Measurements from ENCODE around the gene TINAGL1. TPM values are rescaled to one million over a fixed set of nuclear protein-coding genes. Genes with fewer than 3 reads are reported as not detected.

Gene TINAGL1
- total RNA-seq, 1 donor from 2014 or later: 1,807 TPM

DNA sequence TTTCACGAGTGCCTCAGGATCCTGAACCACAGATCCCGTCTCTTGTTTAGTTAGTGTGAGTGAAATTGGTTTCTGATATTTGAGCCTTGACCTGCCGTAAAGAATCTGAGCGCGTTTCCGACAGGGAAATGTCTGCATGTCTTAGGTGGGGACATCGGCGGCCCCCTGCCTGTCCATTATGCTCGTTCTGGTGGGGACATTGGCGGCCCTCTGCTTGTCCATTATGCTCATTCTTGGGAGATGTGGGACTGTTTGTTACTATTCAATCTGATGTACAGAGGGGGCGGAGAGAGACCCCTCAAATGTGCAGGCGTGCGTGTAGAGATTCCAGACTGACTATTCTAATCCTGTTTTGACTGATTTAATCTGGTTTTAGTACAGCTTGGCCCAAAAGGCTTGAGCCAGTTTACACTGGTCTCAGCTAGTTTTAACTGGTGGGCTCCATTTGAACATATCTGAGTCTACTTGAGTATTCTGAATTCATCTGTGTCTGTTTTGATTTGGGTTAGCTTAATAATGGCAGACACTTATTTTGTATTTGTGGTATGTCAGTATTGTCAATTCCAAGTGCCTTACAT is 6.6 kb upstream of the TINAGL1 start:
- Histone ChIP-seq H3K4me1 (peaks cover 11 to 47% of the 10 kb centered on the region in 2 donors), H3K36me3 (no peaks in the 10 kb centered on the region), H3K9me3 (no peaks in the 10 kb centered on the region), H3K4me3 (no peak overlapping the region), H3K27me3 (no peaks in the 10 kb centered on the region), H3K27ac (peak overlapping the region; percentile 55 to 97)
- intact Hi-C loops (cut with DNase I): no loop called here
- TF ChIP-seq, protein P1, sequence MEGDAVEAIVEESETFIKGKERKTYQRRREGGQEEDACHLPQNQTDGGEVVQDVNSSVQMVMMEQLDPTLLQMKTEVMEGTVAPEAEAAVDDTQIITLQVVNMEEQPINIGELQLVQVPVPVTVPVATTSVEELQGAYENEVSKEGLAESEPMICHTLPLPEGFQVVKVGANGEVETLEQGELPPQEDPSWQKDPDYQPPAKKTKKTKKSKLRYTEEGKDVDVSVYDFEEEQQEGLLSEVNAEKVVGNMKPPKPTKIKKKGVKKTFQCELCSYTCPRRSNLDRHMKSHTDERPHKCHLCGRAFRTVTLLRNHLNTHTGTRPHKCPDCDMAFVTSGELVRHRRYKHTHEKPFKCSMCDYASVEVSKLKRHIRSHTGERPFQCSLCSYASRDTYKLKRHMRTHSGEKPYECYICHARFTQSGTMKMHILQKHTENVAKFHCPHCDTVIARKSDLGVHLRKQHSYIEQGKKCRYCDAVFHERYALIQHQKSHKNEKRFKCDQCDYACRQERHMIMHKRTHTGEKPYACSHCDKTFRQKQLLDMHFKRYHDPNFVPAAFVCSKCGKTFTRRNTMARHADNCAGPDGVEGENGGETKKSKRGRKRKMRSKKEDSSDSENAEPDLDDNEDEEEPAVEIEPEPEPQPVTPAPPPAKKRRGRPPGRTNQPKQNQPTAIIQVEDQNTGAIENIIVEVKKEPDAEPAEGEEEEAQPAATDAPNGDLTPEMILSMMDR (IDR thresholded peaks at IDR 0.05): no peak
- no peak for DNase-seq (ENCODE audit: low spot score in 2 of 2)

DNA sequence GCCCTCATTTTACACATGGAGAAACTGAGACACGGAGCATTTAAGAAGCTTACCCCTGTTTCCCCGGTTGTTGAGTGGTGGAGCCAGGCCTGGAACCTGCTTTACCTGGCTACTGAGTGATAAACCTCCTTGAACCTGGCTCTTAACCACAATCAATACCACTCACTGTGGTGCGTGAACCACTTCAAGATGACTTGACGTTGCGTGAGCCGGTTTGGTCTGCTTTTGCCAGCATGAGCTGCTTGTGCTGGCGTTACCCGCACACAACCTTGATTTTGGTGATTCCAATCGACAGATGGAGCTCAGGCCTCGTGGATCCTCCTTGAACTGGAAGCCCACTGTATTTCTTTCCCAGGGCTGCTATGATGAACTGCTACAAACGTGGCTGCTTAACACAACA is 6.1 kb upstream of the TINAGL1 start:
- H3K4me3 ChIP-seq: no peak overlapping the region
- intact Hi-C loops (cut with DNase I): no loop called here
- H3K9me3 ChIP-seq: no peaks in the 10 kb centered on the region
- H3K36me3 ChIP-seq: no peaks in the 10 kb centered on the region
- H3K4me1 ChIP-seq: peaks cover 11 to 48% of the 10 kb centered on the region in 2 donors
- TF ChIP-seq, protein P1 (IDR thresholded peaks at IDR 0.05): no peak
- H3K27ac ChIP-seq: peak overlapping the region; percentile 52 to 97
- H3K27me3 ChIP-seq: no peaks in the 10 kb centered on the region
- no peak for DNase-seq (ENCODE audit: low spot score in 2 of 2)

DNA sequence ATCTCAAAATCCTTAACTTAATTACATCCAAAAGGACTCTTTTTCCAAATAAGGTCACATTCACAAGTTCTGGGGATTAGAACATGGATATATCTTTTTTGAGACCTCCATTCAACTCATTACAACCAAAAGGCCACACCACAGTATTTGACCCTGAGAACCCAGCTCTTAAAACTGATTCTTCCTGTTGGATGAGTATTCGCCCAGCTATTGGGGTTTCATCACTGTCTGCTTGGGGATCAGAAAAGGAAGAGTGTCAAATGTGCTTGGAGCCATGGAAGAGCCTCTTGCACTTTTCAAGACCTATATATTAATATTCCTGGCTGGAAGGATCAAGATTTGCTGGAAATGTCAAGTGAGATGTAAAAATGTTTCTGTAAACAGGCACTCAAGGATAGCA is 5.4 kb upstream of the TINAGL1 start:
- TF ChIP-seq, protein P1 (IDR thresholded peaks at IDR 0.05): no peak
- H3K9me3 ChIP-seq: no peaks in the 10 kb centered on the region
- no peaks in the 10 kb centered on the region for H3K36me3 ChIP-seq
- no peak overlapping the region for H3K4me3 ChIP-seq
- peaks cover 16 to 54% of the 10 kb centered on the region in 2 donors for H3K4me1 ChIP-seq
- H3K27me3 ChIP-seq: no peaks in the 10 kb centered on the region
- no peak for DNase-seq (ENCODE audit: low spot score in 2 of 2)
- intact Hi-C loops (cut with DNase I): no loop called here
- peak overlapping the region; percentile 52 to 97 for H3K27ac ChIP-seq

DNA sequence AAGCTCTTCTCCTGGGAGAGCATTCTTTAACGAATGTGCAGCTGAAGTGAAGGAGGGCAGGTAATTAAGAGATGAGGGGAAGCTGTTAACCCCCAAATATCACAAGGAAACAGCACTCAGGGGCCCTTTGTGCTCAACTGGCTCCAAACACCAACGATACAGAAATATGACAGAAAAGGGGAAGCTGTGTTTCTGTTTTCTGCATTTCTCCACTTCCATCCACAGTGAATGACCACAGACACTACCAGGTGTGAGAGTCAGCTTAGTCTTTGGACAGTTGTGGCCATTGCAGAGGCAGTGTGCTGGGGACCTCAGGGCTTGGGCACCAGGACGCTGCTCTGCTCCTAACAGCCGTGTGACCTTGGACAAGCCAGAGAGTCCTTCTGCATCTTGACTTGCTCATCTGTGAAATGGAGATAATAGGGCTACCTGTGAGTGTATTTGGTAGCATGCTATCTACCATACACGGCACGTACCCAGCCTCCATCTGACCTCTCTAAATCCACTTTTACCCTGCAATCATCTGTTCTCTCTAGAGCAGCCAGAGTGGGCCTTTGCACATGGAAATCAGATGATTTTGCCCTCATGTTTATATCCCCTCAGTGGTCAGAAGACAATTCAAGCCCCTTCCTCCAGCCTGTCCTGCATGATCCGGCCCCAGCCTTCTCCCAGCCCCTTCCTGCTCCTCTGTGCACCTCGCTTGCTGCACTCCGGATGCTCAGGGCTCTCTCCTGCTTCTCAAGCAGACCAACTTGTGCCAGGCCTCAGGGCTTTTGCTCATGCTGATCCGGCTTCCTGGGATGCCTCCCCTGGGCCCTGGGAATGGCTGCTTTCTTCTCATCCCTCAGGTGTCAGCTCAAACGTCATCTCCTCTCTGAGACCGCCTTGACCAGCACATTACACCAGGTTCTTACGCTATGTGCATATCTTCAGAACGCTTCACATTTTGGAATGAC is 4.7 kb upstream of the TINAGL1 start:
- no peaks in the 10 kb centered on the region for H3K36me3 ChIP-seq
- DNase-seq (ENCODE audit: low spot score in 2 of 2): peak in 1 of 2 donors; percentile 63
- H3K27me3 ChIP-seq: no peaks in the 10 kb centered on the region
- no peaks in the 10 kb centered on the region for H3K9me3 ChIP-seq
- TF ChIP-seq, protein P1 (IDR thresholded peaks at IDR 0.05): no peak
- peak overlapping the region; percentile 93 to 97 for H3K27ac ChIP-seq
- H3K4me1 ChIP-seq: peaks cover 18 to 57% of the 10 kb centered on the region in 2 donors
- no peak overlapping the region for H3K4me3 ChIP-seq
- intact Hi-C loops (cut with DNase I): no loop called here

DNA sequence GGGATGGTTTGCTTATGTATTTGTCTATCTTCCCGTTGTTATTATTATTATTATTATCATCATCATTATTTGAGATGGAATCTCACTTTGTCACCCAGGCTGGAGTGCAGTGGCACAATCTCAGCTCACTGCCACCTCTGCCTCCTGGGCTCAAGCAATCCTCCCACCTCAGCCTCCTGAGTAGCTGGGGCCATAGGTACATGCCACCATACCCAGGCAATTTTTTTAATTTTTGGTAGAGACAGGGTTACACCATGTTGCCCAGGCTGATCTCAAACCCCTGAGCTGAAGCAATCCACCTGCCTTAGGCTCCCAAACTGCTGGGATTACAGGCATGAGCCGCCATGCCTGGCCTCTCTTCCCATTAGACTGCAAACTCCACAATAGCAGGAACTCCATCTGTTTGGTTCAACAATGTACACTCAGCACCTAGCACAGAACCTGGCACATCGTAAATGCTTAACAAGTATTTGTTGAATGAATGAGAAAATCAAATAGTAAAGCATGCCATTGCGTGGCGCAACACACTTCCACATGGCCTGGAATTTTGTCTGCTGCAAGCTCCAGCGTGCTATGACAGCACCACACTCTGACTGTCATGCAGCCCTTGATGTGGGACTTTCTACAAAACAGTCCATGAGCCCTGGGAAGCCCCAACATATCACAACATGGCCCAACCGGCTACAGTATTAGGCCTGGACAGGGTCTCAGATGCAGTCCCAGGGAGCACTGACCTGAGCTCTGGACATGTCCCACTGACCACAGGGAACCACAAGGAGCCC is 3.8 kb upstream of the TINAGL1 start:
- Histone ChIP-seq H3K9me3 (no peaks in the 10 kb centered on the region), H3K4me1 (peaks cover 18 to 56% of the 10 kb centered on the region in 2 donors), H3K36me3 (no peaks in the 10 kb centered on the region), H3K27me3 (no peaks in the 10 kb centered on the region), H3K27ac (peak overlapping the region; percentile 93 to 97), H3K4me3 (no peak overlapping the region)
- intact Hi-C loops (cut with DNase I): no loop called here
- TF ChIP-seq, protein P1 (IDR thresholded peaks at IDR 0.05): no peak
- peak in 1 of 2 donors; percentile 55 for DNase-seq (ENCODE audit: low spot score in 2 of 2)
